ENCODE results near the gene DHX58. TPM values are rescaled to one million over a fixed set of nuclear protein-coding genes. Genes with fewer than 3 reads are reported as not detected.

DHX58 gene
- total and polyA plus RNA-seq, 7 donors, result 1.3 to 4.2 (median 2.8) TPM

GRCh38 chr17:42130310-42130936 lies 17.9 kb upstream of the DHX58 start:
- DNase-seq (no peak), ATAC-seq (peak in 2 of 4 donors; percentile 44 to 45)
- H3K27me3 ChIP-seq (ENCODE audit: insufficient read depth in 3 of 3, low read length in 2 of 3), result no peaks in the 10 kb centered on the region
- H3K4me1 ChIP-seq, result peaks cover 56% of the 10 kb centered on the region
- H3K4me3 ChIP-seq, result no peak overlapping the region
- intact Hi-C loops (cut with DNase I), result loop anchor here in 1 of 2 donors (10.0 kb wide), 1 partner anchor 144 kb away; the partner anchor contains the start of gene STAT5B
- H3K36me3 ChIP-seq (ENCODE audit: insufficient read depth in 1 of 2, low read depth in 1 of 2), result peaks cover 4 to 57% of the 10 kb centered on the region in 2 donors
- peak overlapping the region; percentile 59 for H3K27ac ChIP-seq
- WGBS, 3 donors, result 80 to 86% (median 85%) methylated on average over 16 of the region's 16 CpGs
- TF ChIP-seq, protein P1, sequence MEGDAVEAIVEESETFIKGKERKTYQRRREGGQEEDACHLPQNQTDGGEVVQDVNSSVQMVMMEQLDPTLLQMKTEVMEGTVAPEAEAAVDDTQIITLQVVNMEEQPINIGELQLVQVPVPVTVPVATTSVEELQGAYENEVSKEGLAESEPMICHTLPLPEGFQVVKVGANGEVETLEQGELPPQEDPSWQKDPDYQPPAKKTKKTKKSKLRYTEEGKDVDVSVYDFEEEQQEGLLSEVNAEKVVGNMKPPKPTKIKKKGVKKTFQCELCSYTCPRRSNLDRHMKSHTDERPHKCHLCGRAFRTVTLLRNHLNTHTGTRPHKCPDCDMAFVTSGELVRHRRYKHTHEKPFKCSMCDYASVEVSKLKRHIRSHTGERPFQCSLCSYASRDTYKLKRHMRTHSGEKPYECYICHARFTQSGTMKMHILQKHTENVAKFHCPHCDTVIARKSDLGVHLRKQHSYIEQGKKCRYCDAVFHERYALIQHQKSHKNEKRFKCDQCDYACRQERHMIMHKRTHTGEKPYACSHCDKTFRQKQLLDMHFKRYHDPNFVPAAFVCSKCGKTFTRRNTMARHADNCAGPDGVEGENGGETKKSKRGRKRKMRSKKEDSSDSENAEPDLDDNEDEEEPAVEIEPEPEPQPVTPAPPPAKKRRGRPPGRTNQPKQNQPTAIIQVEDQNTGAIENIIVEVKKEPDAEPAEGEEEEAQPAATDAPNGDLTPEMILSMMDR (IDR thresholded peaks at IDR 0.05), result no peak
- no peaks in the 10 kb centered on the region for H3K9me3 ChIP-seq

DNA sequence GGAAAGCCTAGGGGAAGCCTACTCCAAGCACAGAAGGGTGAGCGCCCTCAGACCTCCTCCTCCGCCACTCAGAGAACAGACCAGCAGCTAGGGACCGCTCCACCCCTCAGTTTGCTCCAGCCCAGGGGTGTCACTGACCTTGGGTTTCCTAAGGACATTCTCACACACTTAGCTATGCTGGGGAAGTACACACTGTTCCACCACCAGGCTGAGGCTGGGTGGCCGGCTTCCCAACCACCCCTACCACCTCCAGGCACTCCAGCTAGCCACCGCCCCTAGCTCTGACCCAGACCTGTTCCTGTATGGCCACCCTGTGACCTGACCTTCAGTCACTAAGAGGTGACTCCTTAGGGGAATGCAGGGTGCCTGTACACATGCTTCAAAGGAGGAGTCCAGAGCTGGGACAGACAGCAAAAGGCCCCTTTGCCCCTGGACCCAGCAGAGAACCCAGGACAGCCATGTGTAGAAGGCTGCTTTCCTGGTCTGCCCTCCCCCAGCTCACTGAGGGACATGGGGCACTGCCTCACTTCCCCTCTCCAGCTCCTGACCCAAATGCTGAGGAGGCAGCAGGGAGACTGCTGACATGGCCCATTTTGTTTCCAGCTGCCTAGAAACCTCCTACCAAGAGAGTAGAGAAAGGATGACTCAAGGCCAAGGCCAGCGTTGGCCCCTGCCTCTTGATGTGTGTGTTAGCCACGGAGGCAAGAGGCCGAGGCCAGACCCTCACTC lies 16.8 kb upstream of the DHX58 start:
- H3K27ac ChIP-seq, result peak overlapping the region; percentile 59
- 78 to 85% (median 80%) methylated on average over 6 to 8 of the region's 8 CpGs for WGBS, 3 donors
- H3K36me3 ChIP-seq (ENCODE audit: insufficient read depth in 1 of 2, low read depth in 1 of 2), result peaks cover 4 to 57% of the 10 kb centered on the region in 2 donors
- no peak overlapping the region for H3K4me3 ChIP-seq
- no peaks in the 10 kb centered on the region for H3K9me3 ChIP-seq
- peaks cover 46% of the 10 kb centered on the region for H3K4me1 ChIP-seq
- TF ChIP-seq, protein P1 (IDR thresholded peaks at IDR 0.05), result no peak
- intact Hi-C loops (cut with DNase I), result loop anchor here in 1 of 2 donors (5.0 kb wide), 1 partner anchor 53 kb away; the partner anchor contains the start of gene KCNH4
- DNase-seq, result no peak
- H3K27me3 ChIP-seq (ENCODE audit: insufficient read depth in 3 of 3, low read length in 2 of 3), result no peaks in the 10 kb centered on the region
- ATAC-seq, result peak in 2 of 4 donors; percentile 5 to 24

DNA sequence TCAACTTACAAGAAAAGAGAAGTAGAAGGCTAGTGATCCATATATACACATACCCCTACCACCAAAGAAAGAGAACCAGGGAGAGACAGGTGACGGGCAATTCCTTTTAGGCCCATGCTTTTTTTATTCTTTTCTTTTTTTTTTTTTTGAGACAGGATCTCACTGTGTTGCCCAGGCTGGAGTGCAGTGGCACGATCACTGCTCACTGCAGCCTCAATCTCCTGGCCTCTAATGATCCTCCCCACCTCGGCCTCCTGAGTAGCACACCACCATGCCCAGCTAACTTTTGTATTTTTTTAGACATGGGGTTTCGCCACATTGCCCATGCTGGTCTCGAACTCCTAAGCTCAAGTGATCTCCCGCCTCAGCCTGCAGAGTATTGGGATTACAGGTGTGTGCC lies 14.9 kb upstream of the DHX58 start:
- no peaks in the 10 kb centered on the region for H3K9me3 ChIP-seq
- intact Hi-C loops (cut with DNase I), result loop anchor here in 1 of 2 donors (5.0 kb wide), 1 partner anchor 55 kb away; the partner anchor contains the start of gene KCNH4
- no peaks in the 10 kb centered on the region for H3K27me3 ChIP-seq (ENCODE audit: insufficient read depth in 3 of 3, low read length in 2 of 3)
- H3K4me3 ChIP-seq, result no peak overlapping the region
- H3K36me3 ChIP-seq (ENCODE audit: insufficient read depth in 1 of 2, low read depth in 1 of 2), result peaks cover 4 to 57% of the 10 kb centered on the region in 2 donors
- H3K27ac ChIP-seq, result no peak overlapping the region
- TF ChIP-seq, protein P1 (IDR thresholded peaks at IDR 0.05), result no peak
- no peak for DNase-seq
- peaks cover 32% of the 10 kb centered on the region for H3K4me1 ChIP-seq
- WGBS, 3 donors, result 87 to 94% (median 93%) methylated on average over 6 of the region's 6 CpGs
- ATAC-seq, result no peak

DNA sequence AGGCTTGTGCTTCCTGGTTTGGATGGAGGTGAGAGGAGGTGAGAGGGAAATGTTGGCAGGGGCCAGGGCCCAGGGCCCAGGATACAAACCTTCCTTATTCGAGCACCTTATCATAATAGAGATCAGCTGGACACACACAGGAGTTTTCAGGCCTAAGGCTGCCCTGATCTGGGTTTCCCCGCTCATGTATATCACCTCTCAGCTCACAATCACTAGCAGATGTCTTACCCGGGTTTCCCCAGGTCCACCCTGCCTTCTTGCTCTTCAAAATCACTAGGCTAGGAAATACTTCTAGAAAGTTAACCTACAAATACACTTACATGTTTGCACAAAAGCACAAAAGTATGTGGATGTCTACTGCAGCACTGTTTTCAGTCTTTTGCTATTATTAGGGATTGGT lies 14.3 kb upstream of the DHX58 start:
- H3K36me3 ChIP-seq (ENCODE audit: insufficient read depth in 1 of 2, low read depth in 1 of 2), result peaks cover 4 to 57% of the 10 kb centered on the region in 2 donors
- no peak overlapping the region for H3K4me3 ChIP-seq
- WGBS, 3 donors, result 84 to 85% (median 84%) methylated on average over 3 of the region's 3 CpGs
- H3K27me3 ChIP-seq (ENCODE audit: insufficient read depth in 3 of 3, low read length in 2 of 3), result no peaks in the 10 kb centered on the region
- DNase-seq, result no peak
- H3K4me1 ChIP-seq, result peaks cover 31% of the 10 kb centered on the region
- intact Hi-C loops (cut with DNase I), result loop anchor here in 1 of 2 donors (5.0 kb wide), 1 partner anchor 55 kb away; the partner anchor contains the start of gene KCNH4
- H3K27ac ChIP-seq, result no peak overlapping the region
- no peaks in the 10 kb centered on the region for H3K9me3 ChIP-seq
- TF ChIP-seq, protein P1 (IDR thresholded peaks at IDR 0.05), result no peak
- ATAC-seq, result no peak
